ENCODE data around the gene CXCL16.
"Not testable (repeated sequence)": the region's sequence is repeated elsewhere in the genome, so short reads cannot be mapped to it uniquely, and the experiment has no call there.

The CXCL16 gene

DNA sequence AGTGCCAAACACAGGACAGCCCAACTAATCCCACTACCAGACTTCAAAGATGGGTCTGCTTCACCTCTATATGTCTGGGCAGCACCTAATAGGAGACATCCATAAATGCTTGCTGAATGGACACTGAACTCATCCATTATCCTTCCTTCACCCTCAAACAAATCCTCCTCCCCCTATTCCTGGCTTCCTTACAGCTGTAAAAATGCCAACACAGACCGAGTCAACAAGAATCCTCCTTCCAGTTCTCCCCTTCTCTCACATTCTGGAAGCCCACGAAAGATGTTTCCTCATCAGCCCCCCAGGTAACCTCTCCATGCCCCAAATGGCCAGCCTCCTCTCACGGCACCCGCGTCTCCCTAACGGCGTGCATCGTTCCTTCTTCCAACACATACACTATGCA is 48.0 kb downstream of the CXCL16 start:
- ATAC-seq, result no peak

DNA sequence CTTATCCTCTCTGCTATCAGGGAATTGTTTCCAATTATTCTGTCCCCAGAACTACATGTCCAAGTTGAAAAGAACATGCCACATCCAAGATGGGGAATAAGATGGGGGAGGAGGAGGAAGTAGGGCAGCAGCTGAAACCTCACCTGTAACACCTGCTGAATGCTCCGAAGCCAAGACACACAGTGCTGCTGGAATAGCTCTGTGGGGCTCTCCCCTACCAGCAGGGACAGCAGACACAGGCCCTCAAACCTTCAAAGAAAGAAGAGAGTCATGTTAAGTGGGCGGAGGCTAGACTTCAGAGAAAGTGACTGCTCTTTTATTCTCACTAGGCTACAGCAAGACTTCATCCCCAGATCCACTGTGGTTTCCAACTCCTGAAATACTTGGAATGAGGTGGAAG is 49.0 kb downstream of the CXCL16 start:
- ATAC-seq, result peak in 1 of 2 donors; percentile 49

DNA sequence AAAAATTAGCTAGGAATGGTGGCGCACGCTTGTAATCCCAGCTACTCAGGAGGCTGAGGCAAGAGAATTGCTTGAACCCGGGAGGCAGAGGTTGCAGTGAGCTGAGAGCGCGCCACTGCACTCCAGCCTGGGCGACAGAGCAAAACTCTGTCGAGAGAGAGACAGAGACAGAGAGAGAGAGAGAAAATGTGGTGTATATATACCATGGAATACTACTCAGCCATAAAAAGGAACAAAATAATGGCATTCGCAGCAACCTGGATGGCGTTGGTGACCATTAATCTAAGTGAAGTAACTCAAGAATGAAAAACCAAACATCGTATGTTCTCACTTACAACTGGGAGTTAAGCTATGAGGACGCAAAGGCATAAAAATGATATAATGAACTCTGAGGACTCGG is 49.9 kb downstream of the CXCL16 start:
- ATAC-seq, result not testable (repeated sequence)

DNA sequence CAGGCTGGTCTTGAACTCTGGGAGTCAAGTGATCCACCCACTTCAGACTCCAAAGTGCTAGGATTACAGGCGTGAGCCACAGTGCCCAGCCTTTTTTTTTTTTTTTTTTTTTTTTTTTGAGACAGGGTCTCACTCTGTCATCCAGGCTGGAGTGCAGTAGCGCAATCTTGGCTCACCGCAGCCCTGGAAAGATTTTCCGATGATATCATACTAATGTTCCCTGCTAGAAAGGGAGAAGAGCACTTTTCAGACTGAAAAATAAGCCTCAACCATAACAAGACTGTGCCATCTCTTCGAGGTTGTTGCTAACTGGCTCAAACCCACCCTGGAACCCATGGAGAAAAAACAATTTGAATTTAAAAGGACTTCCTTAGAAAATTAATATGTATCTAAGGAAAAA is 56.0 kb downstream of the CXCL16 start:
- not testable (repeated sequence) for ATAC-seq
